ENCODE data around the gene FBXO9.

- TF ChIP-seq CTCF (IDR thresholded peaks at IDR 0.05): no peak
- no peak for TF ChIP-seq ZFX (IDR thresholded peaks at IDR 0.05; ENCODE audit: borderline replicate concordance)
These were observed 21.1 kb downstream of the FBXO9 start for GRCh38 chr6:53086302-53086701.

All from 22Rv1 (cell line).